BJ (cell line): ENCODE results near the gene COG3. TPM values are rescaled to one million over a fixed set of nuclear protein-coding genes. Genes with fewer than 3 reads are reported as not detected.
A peak's percentile ranks its signal among the peaks of the same experiment; 100 is the strongest.

Experiments
- CTCF ChIA-PET: fragments of 350-600 bp; formaldehyde crosslinking; extraction: SDS; loops from one replicate; lab custom pipeline; 2021; ENCODE audit warnings: antibody characterized with exemption, inconsistent platforms; lab: Yijun Ruan, JAX
- POLR2A ChIA-PET: fragments of 300-600 bp; sonication (Branson Sonifier 250); formaldehyde crosslinking; extraction: SDS; loops from one replicate; lab custom pipeline; 2021; ENCODE audit warnings: antibody characterized with exemption; lab: Charles Lee
- DNase-seq: peaks from one replicate; pipeline ENCODE4 v3.0.0-alpha.2; 2011; ENCODE audit warnings: low read depth
- H3K27me3 ChIP-seq: 2 replicates; pipeline ENCODE4 v1.6.0; 2011; ENCODE audit warnings: low read length; ENCODE audit not compliant: control insufficient read depth, insufficient read depth
- H3K36me3 ChIP-seq: 2 replicates; pipeline ENCODE4 v1.5.1; 2011; ENCODE audit warnings: low read length; ENCODE audit not compliant: control insufficient read depth, insufficient read depth
- H3K4me3 ChIP-seq: 2 replicates; pipeline ENCODE4 v1.5.1; 2011; ENCODE audit warnings: low read depth, mild to moderate bottlenecking, control low read depth, low read length
- polyA plus RNA-seq: library from polyadenylated mRNA; depleted of rRNA; stranded (reverse); fragments of >200 nt; gene quantifications from 2 replicates; pipeline ENCODE4 v1.2.3, GENCODE V29; 2011
- TF ChIP-seq, protein P1 (sequence below): IDR thresholded peaks from 2 replicates; pipeline ENCODE4 v1.5.1; 2011; ENCODE audit warnings: low read depth, mild to moderate bottlenecking, control low read depth, inconsistent platforms, low read length, moderate library complexity; ENCODE audit not compliant: insufficient read depth

Gene COG3
- polyA plus RNA-seq, 1 experiment = 13.9 TPM

DNA sequence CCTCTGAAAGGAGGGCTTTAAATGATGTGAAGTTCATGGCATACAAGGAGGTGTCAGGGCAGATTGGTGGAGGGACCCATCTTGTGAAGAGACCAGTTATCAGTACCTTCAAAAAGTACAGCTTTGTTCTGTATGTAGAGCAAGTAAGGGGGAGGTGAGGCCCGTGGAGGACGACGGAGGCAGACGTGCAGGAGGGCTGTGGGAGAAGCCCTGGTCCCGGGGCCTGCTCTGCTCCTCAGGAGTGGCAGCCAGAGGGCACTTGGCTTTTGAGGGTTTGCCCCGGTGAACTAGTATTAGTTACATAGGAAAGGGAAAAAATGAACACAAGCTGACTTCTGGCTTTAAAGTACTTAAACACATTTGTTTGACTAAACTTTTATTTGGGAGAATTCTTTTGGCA lies 42.1 kb downstream of the COG3 start:
- ChIA-PET POLR2A (no interaction called here), CTCF (interaction anchor here (0.9 to 1.9 kb wide), 4 partner anchors 11 to 136 kb away, joined by 3 to 7 read pairs (median 3); no protein-coding TSS in a partner anchor)
- no peaks in the 10 kb centered on the region for H3K27me3 ChIP-seq
- H3K4me3 ChIP-seq = no peak overlapping the region
- DNase-seq = no peak
- TF ChIP-seq, protein P1, sequence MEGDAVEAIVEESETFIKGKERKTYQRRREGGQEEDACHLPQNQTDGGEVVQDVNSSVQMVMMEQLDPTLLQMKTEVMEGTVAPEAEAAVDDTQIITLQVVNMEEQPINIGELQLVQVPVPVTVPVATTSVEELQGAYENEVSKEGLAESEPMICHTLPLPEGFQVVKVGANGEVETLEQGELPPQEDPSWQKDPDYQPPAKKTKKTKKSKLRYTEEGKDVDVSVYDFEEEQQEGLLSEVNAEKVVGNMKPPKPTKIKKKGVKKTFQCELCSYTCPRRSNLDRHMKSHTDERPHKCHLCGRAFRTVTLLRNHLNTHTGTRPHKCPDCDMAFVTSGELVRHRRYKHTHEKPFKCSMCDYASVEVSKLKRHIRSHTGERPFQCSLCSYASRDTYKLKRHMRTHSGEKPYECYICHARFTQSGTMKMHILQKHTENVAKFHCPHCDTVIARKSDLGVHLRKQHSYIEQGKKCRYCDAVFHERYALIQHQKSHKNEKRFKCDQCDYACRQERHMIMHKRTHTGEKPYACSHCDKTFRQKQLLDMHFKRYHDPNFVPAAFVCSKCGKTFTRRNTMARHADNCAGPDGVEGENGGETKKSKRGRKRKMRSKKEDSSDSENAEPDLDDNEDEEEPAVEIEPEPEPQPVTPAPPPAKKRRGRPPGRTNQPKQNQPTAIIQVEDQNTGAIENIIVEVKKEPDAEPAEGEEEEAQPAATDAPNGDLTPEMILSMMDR = no peak
- H3K36me3 ChIP-seq = peaks cover 21% of the 10 kb centered on the region

DNA sequence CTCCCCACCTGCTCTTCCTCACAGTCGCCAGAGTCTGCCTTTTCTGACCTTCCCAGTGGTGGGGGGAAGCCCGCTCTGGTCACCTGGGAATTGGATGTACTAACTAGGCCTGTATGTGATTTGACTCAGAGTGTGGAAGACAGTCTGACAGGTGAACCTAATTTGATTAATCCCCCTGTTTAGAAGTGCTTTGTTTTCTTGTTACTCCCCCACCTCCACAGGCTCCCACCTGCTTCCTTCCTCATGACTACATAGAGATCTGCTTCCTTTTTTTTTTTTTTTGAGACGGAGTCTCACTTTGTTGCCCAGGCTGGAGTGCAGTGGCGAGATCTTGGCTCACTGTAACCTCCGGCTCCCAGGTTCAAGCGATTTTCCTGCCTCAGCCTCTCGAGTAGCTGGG lies 44.0 kb downstream of the COG3 start:
- TF ChIP-seq, protein P1 = no peak
- no peak overlapping the region for H3K4me3 ChIP-seq
- no peak for DNase-seq
- H3K36me3 ChIP-seq = peaks cover 21% of the 10 kb centered on the region
- POLR2A ChIA-PET = no interaction called here
- CTCF ChIA-PET = interaction anchor here (1.3 kb wide), 1 partner anchor 138 kb away, joined by 3 read pairs; no protein-coding TSS in a partner anchor
- no peaks in the 10 kb centered on the region for H3K27me3 ChIP-seq

GRCh38 chr13:45510672-45511071 lies 45.9 kb downstream of the COG3 start:
- CTCF ChIA-PET = interaction anchor here (0.8 to 1.0 kb wide), 4 partner anchors 11 to 65 kb away, joined by 3 to 6 read pairs (median 3); no protein-coding TSS in a partner anchor
- POLR2A ChIA-PET = no interaction called here
- DNase-seq = no peak
- Histone ChIP-seq H3K36me3 (peaks cover 18% of the 10 kb centered on the region), H3K27me3 (no peaks in the 10 kb centered on the region), H3K4me3 (no peak overlapping the region)
- TF ChIP-seq, protein P1 = no peak

GRCh38 chr13:45511310-45512097 lies 46.8 kb downstream of the COG3 start:
- POLR2A ChIA-PET = no interaction called here
- TF ChIP-seq, protein P1 = peak; percentile 76
- DNase-seq = peak; percentile 35
- no peak overlapping the region for H3K4me3 ChIP-seq
- H3K27me3 ChIP-seq = no peaks in the 10 kb centered on the region
- CTCF ChIA-PET = interaction anchor here (1.0 to 1.3 kb wide), 5 partner anchors 10 to 48 kb away, joined by 3 to 5 read pairs (median 4); no protein-coding TSS in a partner anchor
- H3K36me3 ChIP-seq = peaks cover 18% of the 10 kb centered on the region

DNA sequence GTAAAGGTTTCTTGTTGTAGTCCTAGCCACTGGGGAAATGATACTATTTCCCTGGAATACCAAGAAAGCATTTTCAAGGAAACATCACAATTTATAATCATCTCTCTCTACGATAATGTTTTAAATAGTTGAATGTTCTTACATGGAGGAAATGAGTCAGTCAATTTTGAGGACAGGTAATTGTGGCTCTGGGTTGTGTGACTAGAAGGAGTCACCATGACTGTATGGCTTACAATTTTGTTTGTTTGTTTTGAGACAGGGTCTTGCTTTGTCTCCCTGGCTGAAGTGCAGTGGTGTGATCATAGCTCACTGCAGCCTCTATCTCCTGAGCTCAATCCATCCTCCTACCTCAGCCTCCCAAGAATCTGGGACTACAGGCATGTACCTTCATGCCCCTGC lies 47.4 kb downstream of the COG3 start:
- POLR2A ChIA-PET = no interaction called here
- CTCF ChIA-PET = interaction anchor here (0.5 to 1.3 kb wide), 6 partner anchors 10 to 48 kb away, joined by 3 to 5 read pairs (median 4); no protein-coding TSS in a partner anchor
- peaks cover 17% of the 10 kb centered on the region for H3K36me3 ChIP-seq
- no peaks in the 10 kb centered on the region for H3K27me3 ChIP-seq
- no peak for DNase-seq
- TF ChIP-seq, protein P1 = no peak
- H3K4me3 ChIP-seq = no peak overlapping the region
